HepG2 (cell line): Measurements from ENCODE around the gene CACNA1C.

ENCODE experiments used
- AGO1 ChIP-seq: fragments of 200-400 bp; formaldehyde crosslinking; IDR thresholded peaks from 2 replicates; pipeline ENCODE4 v1.6.1; 2017; ENCODE audit warnings: mild to moderate bottlenecking, low read depth, low read length, moderate library complexity; ENCODE audit not compliant: poor library complexity, severe bottlenecking
- BHLHE40 ChIP-seq: IDR thresholded peaks from 2 replicates; pipeline ENCODE4 v1.6.1; 2011; ENCODE audit warnings: low read length, improper control_type of control experiment
- CEBPZ ChIP-seq: IDR thresholded peaks from 2 replicates; pipeline ENCODE4 v1.6.1; 2012; ENCODE audit warnings: low read length, improper control_type of control experiment
- MXI1 ChIP-seq: IDR thresholded peaks from 3 replicates; pipeline ENCODE4 v1.6.1; 2012; ENCODE audit warnings: low read depth, low read length, inconsistent platforms, borderline replicate concordance
- PHF5A ChIP-seq: IDR thresholded peaks from one replicate; pipeline ENCODE4 v1.6.1; 2018; ENCODE audit warnings: low read depth, missing genetic modification reagents; ENCODE audit not compliant: unreplicated experiment
- REL ChIP-seq: sonication (generic); formaldehyde crosslinking; conservative IDR thresholded peaks from 2 replicates; pipeline ENCODE4 v1.8.0; 2022; ENCODE audit warnings: mild to moderate bottlenecking, missing genetic modification reagents, moderate library complexity
- RNF219 ChIP-seq: sonication (generic); formaldehyde crosslinking; IDR thresholded peaks from 2 replicates; pipeline ENCODE4 v1.5.0; 2020; ENCODE audit warnings: mild to moderate bottlenecking, missing genetic modification reagents
- SAFB2 ChIP-seq: sonication (generic); formaldehyde crosslinking; IDR thresholded peaks from 2 replicates; pipeline ENCODE4 v1.5.1; 2020; ENCODE audit warnings: missing genetic modification reagents, low read depth, mild to moderate bottlenecking, borderline replicate concordance
- SP1 ChIP-seq, 2 experiments: fragments of 450-650 bp in 1 of 2; sonication (generic) in 1 of 2; formaldehyde crosslinking in 1 of 2; IDR thresholded peaks; 2 replicates each; pipeline versions ENCODE4 v1.4.0 to v1.6.1; 2016 to 2020; ENCODE audit warnings: missing genetic modification reagents in 1 of 2
- ZNF275 ChIP-seq: sonication (generic); formaldehyde crosslinking; IDR thresholded peaks from 2 replicates; pipeline ENCODE4 v1.8.0; 2022; ENCODE audit warnings: missing genetic modification reagents, mild to moderate bottlenecking, inconsistent platforms, borderline replicate concordance
- ZNF616 ChIP-seq: sonication (generic); formaldehyde crosslinking; IDR thresholded peaks from 2 replicates; pipeline ENCODE4 v1.5.0; 2020; ENCODE audit warnings: low read depth, mild to moderate bottlenecking, missing genetic modification reagents
- TF ChIP-seq, protein P1 (sequence below): sonication (generic); formaldehyde crosslinking; IDR thresholded peaks from 2 replicates; pipeline ENCODE4 v1.4.0; 2020; ENCODE audit warnings: missing genetic modification reagents, borderline replicate concordance

GRCh38 chr12:2205996-2206395, 153.2 kb downstream of the CACNA1C start:
- TF ChIP-seq MXI1: no peak
- no peak for TF ChIP-seq AGO1
- TF ChIP-seq PHF5A (CRISPR knock-in tag): no peak
- no peak for TF ChIP-seq CEBPZ
- TF ChIP-seq ZNF616 (CRISPR knock-in tag): no peak
- TF ChIP-seq SAFB2 (CRISPR knock-in tag): no peak
- no peak for TF ChIP-seq RNF219 (CRISPR knock-in tag)
- no peak for TF ChIP-seq ZNF275 (CRISPR knock-in tag)
- TF ChIP-seq, protein P1, sequence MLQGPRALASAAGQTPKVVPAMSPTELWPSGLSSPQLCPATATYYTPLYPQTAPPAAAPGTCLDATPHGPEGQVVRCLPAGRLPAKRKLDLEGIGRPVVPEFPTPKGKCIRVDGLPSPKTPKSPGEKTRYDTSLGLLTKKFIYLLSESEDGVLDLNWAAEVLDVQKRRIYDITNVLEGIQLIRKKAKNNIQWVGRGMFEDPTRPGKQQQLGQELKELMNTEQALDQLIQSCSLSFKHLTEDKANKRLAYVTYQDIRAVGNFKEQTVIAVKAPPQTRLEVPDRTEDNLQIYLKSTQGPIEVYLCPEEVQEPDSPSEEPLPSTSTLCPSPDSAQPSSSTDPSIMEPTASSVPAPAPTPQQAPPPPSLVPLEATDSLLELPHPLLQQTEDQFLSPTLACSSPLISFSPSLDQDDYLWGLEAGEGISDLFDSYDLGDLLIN (CRISPR knock-in tag): no peak
- TF ChIP-seq BHLHE40: no peak
- no peak for TF ChIP-seq REL
- TF ChIP-seq SP1 (IDR thresholded peaks at IDR 0.05): no peak
- TF ChIP-seq SP1 (CRISPR knock-in tag; IDR thresholded peaks at IDR 0.05): no peak
